OCI-LY7 (cell line): Measurements from ENCODE around the gene PSMB5.

Source experiments
- EZH2phosphoT487 ChIP-seq: fragments of 200-600 bp; sonication (generic); IDR thresholded peaks from 2 replicates; pipeline ENCODE4 v1.6.1; 2018; ENCODE audit warnings: low read depth, borderline replicate concordance, mild to moderate bottlenecking, mixed run types, antibody characterized with exemption, low read length, moderate library complexity, mixed read lengths
- TF ChIP-seq, protein P1 (sequence below): fragments of 200-600 bp; sonication (generic); conservative IDR thresholded peaks from 2 replicates; pipeline ENCODE4 v1.5.1; 2014; ENCODE audit warnings: mild to moderate bottlenecking, antibody characterized with exemption, low read length, moderate library complexity, mixed read lengths

DNA sequence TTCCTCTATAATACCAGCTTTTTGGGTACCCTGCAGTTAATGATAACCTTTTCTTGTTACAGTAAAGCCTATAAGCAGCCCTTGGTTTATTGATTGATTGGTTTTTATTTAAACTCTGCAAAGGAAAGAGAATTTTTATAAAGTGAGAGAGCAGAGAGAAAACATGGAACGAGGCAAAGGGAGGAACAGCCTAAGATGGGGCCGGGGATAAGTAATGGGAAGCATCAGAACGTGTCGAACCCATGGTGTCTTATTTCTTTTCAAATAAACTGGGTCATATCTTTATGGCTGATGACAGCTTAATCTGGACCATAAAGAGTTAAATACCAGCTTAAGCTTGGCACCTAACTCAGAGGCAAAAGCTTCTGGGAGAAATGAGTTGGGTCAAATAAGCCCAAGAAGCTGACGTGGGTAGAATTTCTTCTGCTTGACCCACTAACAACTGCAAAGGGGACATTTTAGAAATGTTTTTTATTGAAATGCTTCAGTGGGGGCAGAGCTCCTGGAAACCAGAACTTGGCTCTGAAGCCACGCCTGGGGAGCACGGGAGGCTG, 12.7 kb downstream of the PSMB5 start:
- TF ChIP-seq, protein P1, sequence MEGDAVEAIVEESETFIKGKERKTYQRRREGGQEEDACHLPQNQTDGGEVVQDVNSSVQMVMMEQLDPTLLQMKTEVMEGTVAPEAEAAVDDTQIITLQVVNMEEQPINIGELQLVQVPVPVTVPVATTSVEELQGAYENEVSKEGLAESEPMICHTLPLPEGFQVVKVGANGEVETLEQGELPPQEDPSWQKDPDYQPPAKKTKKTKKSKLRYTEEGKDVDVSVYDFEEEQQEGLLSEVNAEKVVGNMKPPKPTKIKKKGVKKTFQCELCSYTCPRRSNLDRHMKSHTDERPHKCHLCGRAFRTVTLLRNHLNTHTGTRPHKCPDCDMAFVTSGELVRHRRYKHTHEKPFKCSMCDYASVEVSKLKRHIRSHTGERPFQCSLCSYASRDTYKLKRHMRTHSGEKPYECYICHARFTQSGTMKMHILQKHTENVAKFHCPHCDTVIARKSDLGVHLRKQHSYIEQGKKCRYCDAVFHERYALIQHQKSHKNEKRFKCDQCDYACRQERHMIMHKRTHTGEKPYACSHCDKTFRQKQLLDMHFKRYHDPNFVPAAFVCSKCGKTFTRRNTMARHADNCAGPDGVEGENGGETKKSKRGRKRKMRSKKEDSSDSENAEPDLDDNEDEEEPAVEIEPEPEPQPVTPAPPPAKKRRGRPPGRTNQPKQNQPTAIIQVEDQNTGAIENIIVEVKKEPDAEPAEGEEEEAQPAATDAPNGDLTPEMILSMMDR: no peak
- TF ChIP-seq EZH2phosphoT487: no peak
